ENCODE measurements around the gene ZNF169.
"Not testable (repeated sequence)": the region's sequence is repeated elsewhere in the genome, so short reads cannot be mapped to it uniquely, and the experiment has no call there.

Gene ZNF169
- total RNA-seq, result 3.4 to 13.7 reads per million in 2 donors

- peak; percentile 76 for DNase-seq
Measured at GRCh38 chr9:94259077-94259862, at the start of gene ZNF169. Gene ZNF169, plus strand, starts transcription at chr9:94259298. Its CDS starts 19,515 bp downstream, at chr9:94278813.

DNA sequence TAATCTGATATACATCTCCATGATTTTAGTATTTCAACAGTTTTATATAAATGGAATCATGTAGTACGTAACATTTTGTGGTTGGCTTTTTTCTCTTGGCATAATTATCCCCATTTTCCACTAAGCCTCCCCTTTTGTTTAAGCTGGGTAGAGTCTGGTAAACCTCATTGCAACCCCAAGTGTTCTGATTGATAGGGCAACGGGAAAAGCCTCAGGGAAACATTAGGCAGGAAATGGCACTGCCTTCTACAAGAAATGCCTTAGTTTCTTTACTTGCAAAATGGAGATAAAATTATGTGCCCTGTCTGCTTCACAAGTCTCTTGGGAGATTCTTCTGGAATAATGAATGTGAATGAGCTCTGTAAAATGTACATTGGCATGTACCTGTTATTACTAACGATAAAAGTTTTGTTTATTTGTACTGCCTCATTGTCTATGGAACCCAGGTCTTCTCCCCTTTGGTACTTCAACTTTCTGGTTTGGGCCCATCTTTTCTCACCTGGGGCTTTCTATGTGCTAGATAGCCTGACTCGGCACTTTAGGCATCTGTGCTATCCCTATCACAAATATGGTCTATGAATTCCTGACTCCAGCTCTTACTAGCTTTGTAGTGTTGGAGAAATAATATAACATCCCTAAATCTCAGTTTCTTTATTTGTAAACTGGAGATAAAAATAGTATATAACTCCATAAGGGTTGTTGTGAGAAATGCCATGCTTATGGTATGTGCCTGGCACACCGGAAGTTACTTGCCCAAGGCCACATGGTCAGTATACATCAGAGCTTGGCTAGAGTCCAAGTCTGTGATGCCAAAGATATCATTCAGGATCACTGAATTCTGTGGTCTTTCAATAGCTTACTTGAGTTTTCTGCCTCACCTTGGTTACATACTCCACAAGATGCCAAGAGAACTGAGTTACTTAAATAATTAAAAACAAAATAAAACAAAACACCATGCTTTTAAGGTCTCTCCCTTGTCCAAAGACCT lies 48.2 kb upstream of the ZNF169 start:
- no peak for DNase-seq

- no peak for DNase-seq
Measured at GRCh38 chr9:94212091-94212490, 47.0 kb upstream of the ZNF169 start.

DNA sequence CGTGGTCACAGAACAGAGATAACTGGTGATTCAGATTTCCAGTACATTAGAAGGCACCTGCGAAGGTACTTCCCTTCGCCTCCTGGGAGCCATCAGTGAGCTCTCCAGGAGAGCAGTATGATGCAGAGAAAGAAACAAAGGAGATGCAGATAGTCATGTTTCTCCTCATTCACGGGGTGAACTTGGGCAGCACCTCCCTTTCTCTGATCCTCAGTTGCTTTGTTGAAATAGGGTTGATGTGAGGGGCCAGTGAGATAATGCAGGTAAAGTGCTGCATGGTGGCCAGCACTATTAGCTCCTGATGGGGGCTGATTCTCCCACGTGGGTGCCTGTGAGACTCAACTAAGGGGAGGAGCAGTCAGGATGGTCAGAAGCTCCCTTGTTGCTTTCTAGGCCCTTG lies 46.6 kb upstream of the ZNF169 start:
- no peak for DNase-seq

DNA sequence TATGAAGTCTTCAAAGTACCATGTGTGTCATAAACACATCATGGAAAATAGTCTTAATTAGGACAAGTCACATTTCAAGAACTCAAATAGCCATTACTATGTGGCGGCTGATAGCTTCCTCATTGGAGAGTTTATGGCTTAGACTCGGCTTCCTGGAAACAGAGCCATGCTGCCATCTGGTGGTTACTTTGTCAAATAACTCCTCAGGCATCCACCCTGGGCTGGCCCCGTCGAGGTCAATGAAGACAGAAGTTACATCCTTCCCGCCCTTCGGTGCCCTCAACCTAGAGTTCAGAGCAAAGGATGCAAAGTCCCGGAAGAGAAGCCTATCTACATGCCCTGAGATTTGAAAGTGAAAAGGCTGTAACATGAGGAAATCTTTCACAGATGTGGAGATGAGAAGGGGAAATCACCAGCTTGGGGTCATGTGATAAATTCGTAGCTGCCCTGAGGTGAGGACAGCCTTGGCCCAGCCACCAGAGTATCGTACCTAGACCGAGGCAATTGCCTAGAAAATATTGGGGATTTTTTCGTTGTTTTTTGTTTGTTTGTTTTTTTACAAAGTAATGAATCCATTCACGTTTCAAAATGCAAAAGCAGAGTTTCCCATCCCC lies 45.5 kb upstream of the ZNF169 start:
- peak; percentile 51 for DNase-seq

- no peak for DNase-seq
Measured at GRCh38 chr9:94222870-94223269, 36.2 kb upstream of the ZNF169 start.

- DNase-seq, result not testable (repeated sequence)
Measured at GRCh38 chr9:94225413-94225812, 33.7 kb upstream of the ZNF169 start.

DNA sequence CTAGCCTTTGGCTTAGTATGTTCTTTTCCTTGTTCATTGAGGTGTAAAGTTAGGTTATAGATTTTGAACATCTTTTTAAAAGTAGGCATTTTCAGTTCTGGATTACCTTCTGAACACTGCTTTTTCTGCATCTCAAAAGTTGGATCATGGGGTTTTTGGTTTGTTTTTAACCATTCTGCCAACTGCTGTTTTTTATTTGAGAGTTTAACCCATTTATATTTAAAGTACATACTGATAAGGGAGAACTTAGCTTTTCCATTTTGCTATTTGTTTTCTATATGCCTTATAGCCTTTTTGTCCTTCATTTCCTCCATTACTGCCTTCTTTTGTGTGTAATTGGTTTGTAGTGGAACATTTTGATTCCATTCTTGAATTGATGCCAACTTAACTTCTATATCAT lies 30.5 kb upstream of the ZNF169 start:
- no peak for DNase-seq

DNA sequence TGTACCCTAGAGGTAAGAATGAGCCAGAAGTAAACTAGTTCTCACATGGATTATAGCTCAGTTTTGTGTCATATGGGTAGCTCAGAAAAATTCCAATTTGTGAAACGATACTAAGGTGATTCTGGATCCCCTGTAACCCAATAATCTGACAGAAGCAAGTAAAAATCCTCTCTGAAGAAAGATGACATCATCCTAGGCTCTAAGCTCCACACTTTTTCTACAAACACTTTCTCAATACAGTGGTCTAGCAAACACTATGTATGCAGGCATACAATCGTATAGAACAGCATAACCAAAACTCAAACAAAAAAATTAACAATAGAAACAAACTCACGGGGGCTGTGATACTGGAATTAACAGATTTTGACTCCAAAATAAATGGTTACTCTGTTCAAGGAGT lies 26.7 kb upstream of the ZNF169 start:
- no peak for DNase-seq

DNA sequence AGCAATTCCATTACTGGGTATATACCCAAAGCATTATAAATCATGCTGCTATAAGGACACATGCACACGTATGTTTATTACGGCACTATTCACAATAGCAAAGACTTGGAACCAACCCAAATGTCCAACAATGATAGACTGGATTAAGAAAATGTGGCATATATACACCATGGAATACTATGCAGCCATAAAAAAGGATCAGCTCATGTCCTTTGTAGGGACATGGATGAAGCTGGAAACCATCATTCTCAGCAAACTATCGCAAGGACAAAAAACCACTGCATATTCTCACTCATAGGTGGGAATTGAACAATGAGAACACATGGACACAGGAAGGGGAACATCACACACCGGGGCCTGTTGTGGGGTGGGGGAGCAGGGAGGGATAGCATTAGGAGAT lies 18.0 kb upstream of the ZNF169 start:
- DNase-seq, result not testable (repeated sequence)

- no peak for DNase-seq
Measured at GRCh38 chr9:94245651-94246050, 13.4 kb upstream of the ZNF169 start.

DNA sequence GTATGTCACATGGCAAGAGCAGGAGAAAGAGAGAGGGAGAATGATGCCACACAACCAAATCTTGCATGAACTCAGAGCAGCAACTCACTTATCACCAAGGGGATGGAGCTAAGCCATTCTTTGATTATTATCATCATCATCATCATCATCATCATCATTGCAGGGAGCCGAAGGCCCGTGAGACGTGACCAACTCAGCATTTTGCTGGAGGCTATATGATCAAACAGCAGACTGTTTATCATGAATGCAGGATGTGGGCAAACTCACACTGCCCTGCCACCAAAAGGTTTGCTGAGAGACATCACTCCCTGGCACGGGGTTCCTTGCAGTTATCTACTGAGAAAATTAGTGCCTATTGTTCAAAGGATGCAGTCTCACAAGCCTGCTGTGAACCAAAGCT lies 8.6 kb upstream of the ZNF169 start:
- DNase-seq, result no peak

GRCh38 chr9:94256007-94256406 lies 3.1 kb upstream of the ZNF169 start:
- no peak for DNase-seq

GRCh38 chr9:94265626-94266402 lies 6.7 kb downstream of the ZNF169 start:
- not testable (repeated sequence) for DNase-seq

GRCh38 chr9:94269264-94269663 lies 10.2 kb downstream of the ZNF169 start:
- DNase-seq, result no peak

GRCh38 chr9:94270009-94270408 lies 10.9 kb downstream of the ZNF169 start:
- no peak for DNase-seq

DNA sequence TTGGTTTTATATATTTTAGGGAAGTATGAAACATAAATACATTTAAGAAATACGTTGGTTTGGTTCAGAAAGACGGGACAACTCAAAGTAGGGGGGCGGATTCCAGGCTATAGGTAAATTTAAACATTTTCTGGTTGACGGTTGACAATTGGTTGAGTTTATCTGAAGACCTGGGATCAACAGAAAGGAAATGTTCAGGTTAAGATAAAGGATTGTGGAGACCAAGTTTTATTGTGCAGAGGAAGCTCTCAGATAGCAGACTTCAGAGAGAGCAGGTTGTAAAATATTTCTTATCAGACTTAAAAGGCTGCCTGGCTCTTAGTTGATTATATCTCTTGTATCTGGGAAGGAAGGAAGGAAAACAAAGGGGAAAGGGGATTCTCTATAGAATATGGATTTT lies 17.9 kb downstream of the ZNF169 start:
- not testable (repeated sequence) for DNase-seq

DNA sequence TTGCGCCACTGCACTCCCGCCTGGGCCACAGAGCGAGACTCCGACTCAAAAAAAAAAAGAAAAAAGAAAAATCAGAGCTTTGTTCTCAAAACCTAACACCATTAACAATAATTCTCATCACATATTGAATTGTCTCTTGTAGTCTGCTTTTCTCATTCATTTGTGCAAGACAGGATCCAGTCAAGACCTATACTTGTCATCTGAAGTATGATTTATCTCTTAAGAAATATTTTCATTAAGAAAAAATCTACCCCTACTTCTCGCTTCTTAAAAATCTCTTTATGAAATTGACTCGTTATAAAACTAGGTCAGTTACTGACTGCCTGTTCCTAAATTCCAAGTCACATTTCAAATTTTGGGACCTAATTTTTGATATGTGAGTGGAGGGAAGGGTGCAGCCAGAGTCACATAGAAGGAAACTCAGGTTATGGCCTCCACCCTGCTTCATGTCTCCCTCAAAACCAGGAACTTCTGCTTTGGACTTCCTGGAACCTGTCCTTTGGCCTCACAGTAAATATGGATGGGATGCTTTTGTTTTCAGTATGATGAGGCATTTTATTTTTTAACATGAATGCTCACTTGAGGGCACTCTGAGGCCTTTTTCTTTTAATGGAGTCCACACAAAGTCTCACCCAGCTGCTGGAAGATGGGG lies 18.9 kb downstream of the ZNF169 start:
- no peak for DNase-seq

GRCh38 chr9:94280409-94280989 lies 21.4 kb downstream of the ZNF169 start:
- no peak for DNase-seq

DNA sequence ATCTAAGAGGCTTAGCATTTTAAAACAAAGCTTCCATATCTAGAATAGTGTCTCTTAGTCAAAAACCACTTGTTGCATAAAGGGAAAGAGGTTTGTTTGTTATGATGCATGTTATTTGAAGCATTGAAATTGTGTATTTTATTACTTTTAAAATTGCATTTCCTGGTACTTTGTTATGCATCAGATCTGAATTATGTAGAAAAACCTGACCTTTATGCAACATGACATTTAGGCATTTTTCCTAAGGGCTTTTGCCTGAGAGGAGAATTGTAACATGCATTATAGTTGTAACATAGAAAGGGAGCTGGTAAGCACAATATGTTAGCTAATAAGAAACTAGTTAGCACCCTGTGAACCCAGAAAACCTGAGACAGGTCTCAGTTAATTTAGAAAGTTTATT lies 22.0 kb downstream of the ZNF169 start:
- no peak for DNase-seq

DNA sequence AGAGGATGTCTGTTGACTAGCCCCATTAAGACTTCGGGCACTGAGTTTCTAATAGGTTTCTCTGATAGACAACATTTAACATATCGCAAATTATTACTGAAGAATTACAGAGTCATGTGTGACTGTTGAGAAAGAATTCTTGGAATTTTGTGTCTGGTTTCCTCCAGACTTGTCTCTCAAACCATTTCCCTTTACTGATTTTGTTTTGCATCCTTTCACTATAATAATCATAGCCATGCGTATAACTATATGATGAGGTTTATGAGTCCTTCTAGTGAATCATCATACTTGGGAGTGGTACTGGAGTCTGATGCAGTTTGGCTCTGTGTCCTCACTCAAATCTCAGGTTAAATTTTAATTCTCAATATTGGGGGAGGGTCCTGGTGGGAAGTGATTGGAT lies 27.0 kb downstream of the ZNF169 start:
- DNase-seq, result no peak
